ENCODE measurements around the gene SAPCD2.

GRCh38 chr9:137017791-137018497 is 52.4 kb downstream of the SAPCD2 start:
- no peak for TF ChIP-seq CTCF (optimal IDR thresholded peaks at IDR 0.05 in 1 of 3, IDR thresholded peaks at IDR 0.05 in 1 of 3, conservative IDR thresholded peaks at IDR 0.05 in 1 of 3; ENCODE audit: extremely low read depth in 1 of 3, insufficient read depth in 2 of 3, low read length in 3 of 3)
- no peak for TF ChIP-seq EZH2 (IDR thresholded peaks at IDR 0.05; ENCODE audit: low read length)
